SK-N-MC (cell line): ENCODE data around the gene DCTN1.

Experiments used
- DNase-seq: peaks from one replicate; pipeline ENCODE4 v3.0.0-alpha.2; 2011; ENCODE audit warnings: low read depth, low spot score
- H3K27ac ChIP-seq: fragments of 200-600 bp; sonication (generic); 2 replicates; pipeline ENCODE4 v1.5.1; 2016; ENCODE audit warnings: mixed run types
- H3K36me3 ChIP-seq: fragments of 200-600 bp; sonication (generic); 2 replicates; pipeline ENCODE4 v1.6.1; 2017; ENCODE audit warnings: antibody characterized with exemption, low read length, mixed read lengths; ENCODE audit not compliant: insufficient read depth
- H3K4me3 ChIP-seq: fragments of 200-600 bp; sonication (generic); 2 replicates; pipeline ENCODE4 v1.5.1; 2016
- H3K9ac ChIP-seq: fragments of 200-600 bp; sonication (generic); 2 replicates; pipeline ENCODE4 v1.8.0; 2017; ENCODE audit warnings: mixed run types, mixed read lengths; ENCODE audit not compliant: insufficient read length
- H3K9me3 ChIP-seq: fragments of 200-600 bp; sonication (generic); 2 replicates; pipeline ENCODE4 v1.6.1; 2017; ENCODE audit warnings: low read depth, mild to moderate bottlenecking, antibody characterized with exemption, low read length, moderate library complexity, mixed read lengths
- EZH2 ChIP-seq: fragments of 200-600 bp; sonication (generic); IDR thresholded peaks from one replicate; pipeline ENCODE4 v1.6.1; 2017; ENCODE audit warnings: antibody characterized with exemption
- FOXP2 ChIP-seq: optimal IDR thresholded peaks from 2 replicates; pipeline ENCODE3; 2011; ENCODE audit warnings: mild to moderate bottlenecking, moderate library complexity; ENCODE audit not compliant: insufficient read depth; ENCODE audit errors: extremely low read length, control extremely low read depth
- POLR2AphosphoS5 ChIP-seq: IDR thresholded peaks from 2 replicates; pipeline ENCODE4 v1.6.1; 2012; ENCODE audit warnings: mild to moderate bottlenecking, low read depth, low read length, borderline replicate concordance

Gene DCTN1

GRCh38 chr2:74416778-74417177 lies 36.7 kb upstream of the DCTN1 start:
- no peak overlapping the region for H3K4me3 ChIP-seq
- no peak overlapping the region for H3K27ac ChIP-seq
- H3K9ac ChIP-seq, result no peak overlapping the region
- no peaks in the 10 kb centered on the region for H3K9me3 ChIP-seq
- no peak for DNase-seq
- H3K36me3 ChIP-seq, result no peaks in the 10 kb centered on the region
- TF ChIP-seq POLR2AphosphoS5 (no peak), FOXP2 (no peak), EZH2 (no peak)

- TF ChIP-seq FOXP2 (no peak), POLR2AphosphoS5 (no peak), EZH2 (no peak)
- Histone ChIP-seq H3K9me3 (no peaks in the 10 kb centered on the region), H3K27ac (no peak overlapping the region), H3K36me3 (no peaks in the 10 kb centered on the region), H3K4me3 (no peak overlapping the region), H3K9ac (no peak overlapping the region)
- DNase-seq, result no peak
These were observed 35.8 kb upstream of the DCTN1 start for GRCh38 chr2:74415762-74416395.

- Histone ChIP-seq H3K9me3 (no peaks in the 10 kb centered on the region), H3K4me3 (no peak overlapping the region), H3K27ac (no peak overlapping the region), H3K36me3 (no peaks in the 10 kb centered on the region), H3K9ac (no peak overlapping the region)
- TF ChIP-seq FOXP2, result no peak
- TF ChIP-seq POLR2AphosphoS5, result no peak
- no peak for TF ChIP-seq EZH2
- no peak for DNase-seq
These were observed 35.0 kb upstream of the DCTN1 start for GRCh38 chr2:74414881-74415761.

GRCh38 chr2:74414441-74414840 lies 34.3 kb upstream of the DCTN1 start:
- TF ChIP-seq POLR2AphosphoS5, result no peak
- TF ChIP-seq FOXP2, result no peak
- TF ChIP-seq EZH2, result no peak
- Histone ChIP-seq H3K36me3 (no peaks in the 10 kb centered on the region), H3K9me3 (no peaks in the 10 kb centered on the region), H3K27ac (no peak overlapping the region), H3K4me3 (no peak overlapping the region), H3K9ac (no peak overlapping the region)
- DNase-seq, result no peak

- no peak for DNase-seq
- H3K36me3 ChIP-seq, result no peaks in the 10 kb centered on the region
- no peak for TF ChIP-seq FOXP2
- TF ChIP-seq EZH2, result no peak
- no peak for TF ChIP-seq POLR2AphosphoS5
- no peak overlapping the region for H3K4me3 ChIP-seq
- H3K9me3 ChIP-seq, result no peaks in the 10 kb centered on the region
- H3K27ac ChIP-seq, result no peak overlapping the region
- no peak overlapping the region for H3K9ac ChIP-seq
These were observed 33.0 kb upstream of the DCTN1 start for GRCh38 chr2:74413001-74413698.

- Histone ChIP-seq H3K36me3 (no peaks in the 10 kb centered on the region), H3K27ac (no peak overlapping the region), H3K9ac (no peak overlapping the region), H3K4me3 (no peak overlapping the region), H3K9me3 (no peaks in the 10 kb centered on the region)
- DNase-seq, result no peak
- no peak for TF ChIP-seq FOXP2
- no peak for TF ChIP-seq EZH2
- no peak for TF ChIP-seq POLR2AphosphoS5
These were observed 27.6 kb upstream of the DCTN1 start for GRCh38 chr2:74407682-74408081.

- Histone ChIP-seq H3K9ac (no peak overlapping the region), H3K4me3 (no peak overlapping the region), H3K27ac (no peak overlapping the region), H3K9me3 (no peaks in the 10 kb centered on the region), H3K36me3 (no peaks in the 10 kb centered on the region)
- TF ChIP-seq FOXP2 (no peak), POLR2AphosphoS5 (no peak), EZH2 (no peak)
- no peak for DNase-seq
These were observed 25.9 kb upstream of the DCTN1 start for GRCh38 chr2:74406035-74406434.

GRCh38 chr2:74401891-74402290 lies 21.8 kb upstream of the DCTN1 start:
- H3K9ac ChIP-seq, result no peak overlapping the region
- no peaks in the 10 kb centered on the region for H3K9me3 ChIP-seq
- no peak for TF ChIP-seq EZH2
- no peak for TF ChIP-seq FOXP2
- no peak for TF ChIP-seq POLR2AphosphoS5
- no peak overlapping the region for H3K4me3 ChIP-seq
- no peaks in the 10 kb centered on the region for H3K36me3 ChIP-seq
- H3K27ac ChIP-seq, result no peak overlapping the region
- DNase-seq, result no peak
